ENCODE data around the gene CARS2. TPM values are rescaled to one million over a fixed set of nuclear protein-coding genes. Genes with fewer than 3 reads are reported as not detected.
"Not testable (repeated sequence)": the region's sequence is repeated elsewhere in the genome, so short reads cannot be mapped to it uniquely, and the experiment has no call there.

The CARS2 gene
- total RNA-seq, 1 donor from 2014 or later, result 74.6 TPM

DNA sequence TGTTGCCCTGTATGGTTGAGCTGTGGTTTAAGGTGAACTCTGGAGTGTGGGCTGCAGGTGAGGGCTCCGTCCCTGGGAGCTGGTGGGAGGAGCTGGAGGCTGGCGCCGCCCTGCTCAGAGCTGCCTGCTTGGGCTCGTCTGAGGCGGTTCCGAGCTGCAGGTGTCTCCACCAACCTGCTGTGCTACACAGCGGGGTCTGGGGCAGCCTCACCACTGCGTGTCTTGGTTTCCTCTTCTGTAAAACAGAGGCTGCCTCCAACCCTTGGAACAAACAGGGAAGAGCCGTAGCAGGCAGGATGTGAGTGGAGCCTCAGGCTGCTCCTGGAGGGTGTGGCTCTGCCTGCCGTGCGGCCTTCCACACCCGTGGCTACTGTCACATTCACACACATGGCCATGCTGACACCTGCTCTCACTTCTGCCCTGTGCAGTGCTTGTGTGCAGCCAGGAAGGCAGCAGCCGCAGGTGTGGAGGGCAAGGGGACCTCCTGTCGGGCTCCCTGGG lies 69.2 kb downstream of the CARS2 start:
- no peaks in the 10 kb centered on the region for H3K9me3 ChIP-seq (ENCODE audit: control insufficient read depth in 3 of 3, low read length in 3 of 3)
- peaks cover 65 to 70% (median 66%) of the 10 kb centered on the region in 3 donors for H3K36me3 ChIP-seq (ENCODE audit: control insufficient read depth in 3 of 3, insufficient read depth in 3 of 3, low read length in 3 of 3)
- no peak overlapping the region for H3K4me3 ChIP-seq (ENCODE audit: low read length in 3 of 3)

DNA sequence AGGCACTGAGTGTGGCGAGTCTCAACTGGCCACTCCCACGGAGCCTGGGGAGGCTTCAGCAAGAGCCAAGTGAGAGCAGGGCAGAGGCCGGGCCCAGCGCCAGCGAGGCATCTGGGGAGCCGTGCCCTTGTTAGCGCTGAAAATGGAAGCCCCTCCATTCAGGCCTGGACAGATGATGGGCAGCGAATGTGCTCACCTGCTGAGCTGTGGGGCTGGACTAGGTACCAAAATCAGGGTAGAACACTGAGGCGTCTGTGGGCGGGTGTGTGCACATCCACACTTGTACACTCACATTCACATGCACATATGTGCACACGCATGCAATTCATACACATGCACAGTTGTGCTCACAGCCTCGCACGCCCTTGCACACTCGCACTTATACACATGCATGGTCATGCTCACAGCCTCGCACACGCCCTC lies 69.9 kb downstream of the CARS2 start:
- H3K9me3 ChIP-seq (ENCODE audit: control insufficient read depth in 3 of 3, low read length in 3 of 3), result no peaks in the 10 kb centered on the region
- no peak overlapping the region for H3K27ac ChIP-seq (ENCODE audit: low read depth, low read length)
- H3K36me3 ChIP-seq (ENCODE audit: control insufficient read depth in 3 of 3, insufficient read depth in 3 of 3, low read length in 3 of 3), result peaks cover 58 to 63% (median 60%) of the 10 kb centered on the region in 3 donors
- H3K27me3 ChIP-seq (ENCODE audit: control insufficient read depth in 3 of 3, insufficient read depth in 3 of 3, low read length in 3 of 3), result no peaks in the 10 kb centered on the region
- H3K4me3 ChIP-seq (ENCODE audit: low read length in 3 of 3), result no peak overlapping the region
- H3K9ac ChIP-seq (ENCODE audit: low read depth in 1 of 3, low read length in 3 of 3), result no peak overlapping the region
- peaks cover 10 to 19% (median 10%) of the 10 kb centered on the region in 3 donors for H3K4me1 ChIP-seq (ENCODE audit: control insufficient read depth in 3 of 3, insufficient read depth in 3 of 3, low read length in 3 of 3)

More for the DNA sequence above, 69.2 kb downstream of the CARS2 start:
- Histone ChIP-seq H3K27ac (ENCODE audit: low read depth, low read length) (no peak overlapping the region), H3K9ac (ENCODE audit: low read depth in 1 of 3, low read length in 3 of 3) (no peak overlapping the region), H3K27me3 (ENCODE audit: control insufficient read depth in 3 of 3, insufficient read depth in 3 of 3, low read length in 3 of 3) (no peaks in the 10 kb centered on the region), H3K4me1 (ENCODE audit: control insufficient read depth in 3 of 3, insufficient read depth in 3 of 3, low read length in 3 of 3) (peaks cover 8 to 25% (median 13%) of the 10 kb centered on the region in 3 donors)

DNA sequence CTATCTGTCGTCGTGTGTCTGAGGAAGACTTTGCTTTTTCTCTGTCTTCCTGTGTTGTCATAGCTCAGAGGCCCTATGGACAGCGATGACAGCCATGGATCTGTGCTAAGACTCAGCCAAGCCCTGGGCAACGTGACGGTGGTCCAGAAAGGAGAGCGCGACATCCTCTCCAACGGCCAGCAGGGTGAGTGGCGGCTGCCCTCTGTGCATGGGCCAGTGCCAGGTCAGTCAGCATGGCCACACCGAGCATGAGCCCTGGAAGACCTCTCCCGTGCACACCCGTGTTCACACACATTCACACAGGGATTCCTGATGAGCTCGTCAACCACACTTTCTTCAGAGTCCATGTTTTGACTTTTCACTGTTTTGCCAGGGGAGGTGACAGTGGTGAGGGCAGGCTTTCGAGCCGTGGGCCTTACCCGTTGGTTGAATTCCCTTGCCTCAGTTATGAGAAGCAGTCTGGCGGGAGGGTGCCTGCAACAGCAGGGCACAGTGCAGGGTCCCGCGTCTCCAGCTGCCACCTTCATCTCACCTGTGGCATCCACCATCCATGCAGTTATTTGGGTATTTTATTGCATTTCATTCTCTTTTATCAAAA lies 70.4 kb downstream of the CARS2 start:
- H3K36me3 ChIP-seq (ENCODE audit: control insufficient read depth in 3 of 3, insufficient read depth in 3 of 3, low read length in 3 of 3), result peaks cover 55 to 58% (median 57%) of the 10 kb centered on the region in 3 donors

DNA sequence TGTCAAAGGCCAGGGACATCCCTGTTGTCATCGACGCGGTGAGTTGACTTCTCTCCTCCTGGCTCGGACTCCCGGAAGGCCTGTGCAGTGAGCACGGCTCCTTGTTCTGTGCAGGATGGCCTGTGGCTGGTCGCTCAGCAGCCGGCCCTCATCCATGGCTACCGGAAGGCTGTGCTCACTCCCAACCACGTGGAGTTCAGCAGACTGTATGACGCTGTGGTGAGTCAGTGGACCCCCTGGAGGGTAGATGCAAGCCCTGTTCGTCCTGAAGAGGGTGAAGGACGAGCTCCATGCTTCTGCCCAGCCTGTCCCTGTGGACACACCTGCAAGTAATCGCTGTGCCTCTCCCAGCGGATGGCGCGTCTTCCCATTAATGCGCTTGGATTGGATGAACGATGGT lies 71.4 kb downstream of the CARS2 start:
- Histone ChIP-seq H3K36me3 (ENCODE audit: control insufficient read depth in 3 of 3, insufficient read depth in 3 of 3, low read length in 3 of 3) (peaks cover 50 to 55% (median 52%) of the 10 kb centered on the region in 3 donors), H3K9me3 (ENCODE audit: control insufficient read depth in 3 of 3, low read length in 3 of 3) (no peaks in the 10 kb centered on the region), H3K27ac (ENCODE audit: low read depth, low read length) (no peak overlapping the region), H3K4me1 (ENCODE audit: control insufficient read depth in 3 of 3, insufficient read depth in 3 of 3, low read length in 3 of 3) (peaks cover 3 to 13% (median 10%) of the 10 kb centered on the region in 3 donors), H3K9ac (ENCODE audit: low read depth in 1 of 3, low read length in 3 of 3) (no peak overlapping the region), H3K27me3 (ENCODE audit: control insufficient read depth in 3 of 3, insufficient read depth in 3 of 3, low read length in 3 of 3) (no peaks in the 10 kb centered on the region), H3K4me3 (ENCODE audit: low read length in 3 of 3) (no peak overlapping the region)

More for the DNA sequence above, 70.4 kb downstream of the CARS2 start:
- Histone ChIP-seq H3K4me1 (ENCODE audit: control insufficient read depth in 3 of 3, insufficient read depth in 3 of 3, low read length in 3 of 3) (peaks cover 5 to 14% (median 9%) of the 10 kb centered on the region in 3 donors), H3K27ac (ENCODE audit: low read depth, low read length) (no peak overlapping the region), H3K9ac (ENCODE audit: low read depth in 1 of 3, low read length in 3 of 3) (no peak overlapping the region), H3K9me3 (ENCODE audit: control insufficient read depth in 3 of 3, low read length in 3 of 3) (no peaks in the 10 kb centered on the region), H3K27me3 (ENCODE audit: control insufficient read depth in 3 of 3, insufficient read depth in 3 of 3, low read length in 3 of 3) (no peaks in the 10 kb centered on the region), H3K4me3 (ENCODE audit: low read length in 3 of 3) (no peak overlapping the region)

DNA sequence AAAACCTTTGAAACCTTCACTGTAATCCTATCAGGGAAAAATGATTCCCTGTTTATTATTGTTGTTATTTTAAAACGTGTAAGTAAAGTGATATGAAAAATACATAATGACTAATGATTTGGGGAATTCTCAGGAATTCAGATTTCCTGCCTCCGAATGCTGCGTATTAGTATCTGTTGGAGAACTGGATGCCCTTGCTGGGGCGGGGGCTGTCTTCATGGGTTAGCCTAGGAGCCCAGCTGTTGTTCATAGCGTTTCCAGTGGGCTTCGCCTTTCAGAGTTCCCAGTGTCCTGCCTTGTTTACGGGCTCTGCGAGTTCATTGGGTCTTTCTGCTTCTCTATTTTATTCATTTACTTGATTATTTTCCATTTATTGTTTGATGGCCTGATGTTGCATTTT lies 72.1 kb downstream of the CARS2 start:
- H3K4me1 ChIP-seq (ENCODE audit: control insufficient read depth in 3 of 3, insufficient read depth in 3 of 3, low read length in 3 of 3), result peaks cover 3 to 21% (median 10%) of the 10 kb centered on the region in 3 donors

DNA sequence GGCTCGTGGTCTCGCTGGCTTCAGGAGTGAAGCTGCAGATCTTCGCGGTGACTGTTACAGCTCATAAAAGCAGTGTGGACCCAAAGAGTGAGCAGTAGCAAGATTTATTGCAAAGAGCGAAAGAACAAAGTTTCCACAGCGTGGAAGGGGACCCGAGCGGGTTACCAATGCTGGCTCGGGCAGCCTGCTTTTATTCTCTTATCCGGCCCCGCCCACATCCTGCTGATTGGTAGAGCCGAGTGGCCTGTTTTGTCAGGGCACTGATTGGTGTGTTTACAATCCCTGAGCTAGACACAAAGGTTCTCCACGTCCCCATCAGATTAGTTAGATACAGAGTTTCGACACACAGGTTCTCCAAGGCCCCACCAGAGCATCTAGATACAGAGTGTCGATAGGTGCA lies 73.7 kb downstream of the CARS2 start:
- not testable (repeated sequence) for H3K27ac ChIP-seq (ENCODE audit: low read depth, low read length); H3K27me3 ChIP-seq (ENCODE audit: control insufficient read depth in 3 of 3, insufficient read depth in 3 of 3, low read length in 3 of 3); H3K9me3 ChIP-seq (ENCODE audit: control insufficient read depth in 3 of 3, low read length in 3 of 3); H3K9ac ChIP-seq (ENCODE audit: low read depth in 1 of 3, low read length in 3 of 3); H3K4me3 ChIP-seq (ENCODE audit: low read length in 3 of 3)
- Histone ChIP-seq H3K4me1 (ENCODE audit: control insufficient read depth in 3 of 3, insufficient read depth in 3 of 3, low read length in 3 of 3) (peaks cover 12 to 34% (median 16%) of the 10 kb centered on the region in 3 donors), H3K36me3 (ENCODE audit: control insufficient read depth in 3 of 3, insufficient read depth in 3 of 3, low read length in 3 of 3) (peaks cover 43 to 48% (median 44%) of the 10 kb centered on the region in 3 donors)

More for the DNA sequence above, 72.1 kb downstream of the CARS2 start:
- H3K27ac ChIP-seq (ENCODE audit: low read depth, low read length), result no peak overlapping the region
- H3K27me3 ChIP-seq (ENCODE audit: control insufficient read depth in 3 of 3, insufficient read depth in 3 of 3, low read length in 3 of 3), result no peaks in the 10 kb centered on the region
- no peak overlapping the region for H3K4me3 ChIP-seq (ENCODE audit: low read length in 3 of 3)
- H3K9ac ChIP-seq (ENCODE audit: low read depth in 1 of 3, low read length in 3 of 3), result no peak overlapping the region
- peaks cover 44 to 53% (median 44%) of the 10 kb centered on the region in 3 donors for H3K36me3 ChIP-seq (ENCODE audit: control insufficient read depth in 3 of 3, insufficient read depth in 3 of 3, low read length in 3 of 3)
- no peaks in the 10 kb centered on the region for H3K9me3 ChIP-seq (ENCODE audit: control insufficient read depth in 3 of 3, low read length in 3 of 3)

DNA sequence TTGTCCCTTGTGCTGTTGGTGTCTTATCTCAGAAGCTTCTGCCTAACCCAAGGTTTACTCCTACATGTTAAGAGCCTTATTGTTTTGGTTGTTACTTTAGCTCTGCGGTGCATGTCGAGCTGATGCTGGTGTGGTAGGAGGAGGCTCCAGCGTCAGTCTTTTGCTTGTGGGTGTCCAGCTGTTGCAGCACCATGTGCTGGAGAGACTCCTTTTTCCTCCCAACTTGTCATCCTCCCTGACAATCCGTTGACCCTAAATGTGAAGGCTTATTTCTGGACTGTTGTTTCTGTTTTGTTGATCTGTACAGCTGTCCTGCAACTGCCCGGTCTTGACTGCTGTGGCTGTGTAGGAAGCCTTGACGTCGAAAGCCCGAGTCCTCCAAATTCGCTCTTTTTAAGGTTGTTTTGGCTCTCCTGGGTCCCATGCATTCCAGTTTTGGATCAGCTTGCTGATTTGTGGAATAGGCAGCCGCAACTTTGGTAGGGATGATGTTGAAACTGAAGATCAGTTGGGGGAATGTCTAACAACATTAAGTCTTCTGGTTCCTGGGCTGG lies 75.3 kb downstream of the CARS2 start:
- H3K36me3 ChIP-seq (ENCODE audit: control insufficient read depth in 3 of 3, insufficient read depth in 3 of 3, low read length in 3 of 3), result peaks cover 29 to 33% (median 30%) of the 10 kb centered on the region in 3 donors
- no peak overlapping the region for H3K9ac ChIP-seq (ENCODE audit: low read depth in 1 of 3, low read length in 3 of 3)
- H3K4me3 ChIP-seq (ENCODE audit: low read length in 3 of 3), result no peak overlapping the region
- H3K27me3 ChIP-seq (ENCODE audit: control insufficient read depth in 3 of 3, insufficient read depth in 3 of 3, low read length in 3 of 3), result no peaks in the 10 kb centered on the region
- H3K27ac ChIP-seq (ENCODE audit: low read depth, low read length), result no peak overlapping the region
- H3K9me3 ChIP-seq (ENCODE audit: control insufficient read depth in 3 of 3, low read length in 3 of 3), result no peaks in the 10 kb centered on the region
- peaks cover 12 to 34% (median 16%) of the 10 kb centered on the region in 3 donors for H3K4me1 ChIP-seq (ENCODE audit: control insufficient read depth in 3 of 3, insufficient read depth in 3 of 3, low read length in 3 of 3)

DNA sequence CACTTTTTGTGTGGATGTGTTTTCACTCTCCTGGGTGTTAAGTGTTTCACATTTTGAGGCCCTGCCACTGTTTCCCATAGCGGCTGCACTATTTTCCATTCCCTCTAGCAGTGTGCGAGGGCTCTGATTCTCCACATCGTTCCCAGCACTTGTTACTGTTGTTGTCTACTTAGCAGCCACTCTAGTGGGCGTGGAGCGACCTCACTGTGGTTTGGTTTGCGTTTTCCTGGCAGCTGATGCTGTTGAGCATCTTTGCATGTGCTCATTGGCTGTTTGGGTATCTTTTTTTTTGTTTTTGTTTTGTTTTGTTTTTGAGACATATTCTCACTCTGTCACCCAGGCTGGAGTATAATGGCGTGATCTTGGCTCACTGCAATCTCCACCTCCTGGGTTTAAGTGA lies 76.2 kb downstream of the CARS2 start:
- no peak overlapping the region for H3K9ac ChIP-seq (ENCODE audit: low read depth in 1 of 3, low read length in 3 of 3)
- H3K4me1 ChIP-seq (ENCODE audit: control insufficient read depth in 3 of 3, insufficient read depth in 3 of 3, low read length in 3 of 3), result peaks cover 12 to 34% (median 16%) of the 10 kb centered on the region in 3 donors
- no peaks in the 10 kb centered on the region for H3K27me3 ChIP-seq (ENCODE audit: control insufficient read depth in 3 of 3, insufficient read depth in 3 of 3, low read length in 3 of 3)
- H3K9me3 ChIP-seq (ENCODE audit: control insufficient read depth in 3 of 3, low read length in 3 of 3), result no peaks in the 10 kb centered on the region
- no peak overlapping the region for H3K27ac ChIP-seq (ENCODE audit: low read depth, low read length)
- no peak overlapping the region for H3K4me3 ChIP-seq (ENCODE audit: low read length in 3 of 3)
- peaks cover 29 to 33% (median 30%) of the 10 kb centered on the region in 3 donors for H3K36me3 ChIP-seq (ENCODE audit: control insufficient read depth in 3 of 3, insufficient read depth in 3 of 3, low read length in 3 of 3)

DNA sequence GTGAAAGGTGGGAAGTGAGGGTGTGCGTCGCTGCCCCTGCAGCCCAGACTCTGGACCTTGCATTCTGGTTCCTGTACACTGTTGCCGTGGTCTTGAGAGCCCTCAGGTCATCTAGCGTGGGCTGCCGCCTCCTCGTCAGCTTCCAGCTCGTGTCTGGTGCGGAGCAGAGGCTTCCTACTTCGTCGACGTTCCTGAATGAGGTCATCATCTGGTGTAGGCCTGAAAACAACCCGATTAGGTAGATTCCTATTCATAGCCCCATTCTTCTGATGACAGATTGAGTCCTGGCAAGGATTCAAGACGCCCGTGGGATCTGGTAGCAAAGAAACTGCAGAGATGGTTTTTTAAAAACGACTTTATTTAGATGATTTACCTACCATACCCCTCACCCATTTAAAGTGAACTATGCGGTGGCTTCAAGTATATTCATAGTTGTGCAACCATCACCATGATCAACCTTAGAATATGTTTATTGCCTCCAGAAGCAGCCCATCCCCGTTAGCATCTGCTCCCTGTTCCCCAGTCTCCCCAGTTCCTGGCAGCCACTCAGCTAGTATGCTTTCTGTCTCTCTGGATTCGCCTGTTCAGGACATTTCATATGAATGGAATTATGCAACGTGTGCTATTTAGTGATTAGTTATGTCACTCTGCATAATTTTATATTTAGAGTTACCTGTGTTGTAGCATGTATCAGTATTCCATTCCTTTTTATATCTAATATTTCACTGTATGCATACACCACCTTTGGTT lies 76.8 kb downstream of the CARS2 start:
- Histone ChIP-seq H3K4me3 (ENCODE audit: low read length in 3 of 3) (no peak overlapping the region), H3K27me3 (ENCODE audit: control insufficient read depth in 3 of 3, insufficient read depth in 3 of 3, low read length in 3 of 3) (no peaks in the 10 kb centered on the region), H3K27ac (ENCODE audit: low read depth, low read length) (no peak overlapping the region), H3K9me3 (ENCODE audit: control insufficient read depth in 3 of 3, low read length in 3 of 3) (no peaks in the 10 kb centered on the region), H3K9ac (ENCODE audit: low read depth in 1 of 3, low read length in 3 of 3) (no peak overlapping the region), H3K4me1 (ENCODE audit: control insufficient read depth in 3 of 3, insufficient read depth in 3 of 3, low read length in 3 of 3) (peaks cover 12 to 32% (median 16%) of the 10 kb centered on the region in 3 donors), H3K36me3 (ENCODE audit: control insufficient read depth in 3 of 3, insufficient read depth in 3 of 3, low read length in 3 of 3) (peaks cover 26 to 31% (median 30%) of the 10 kb centered on the region in 3 donors)

DNA sequence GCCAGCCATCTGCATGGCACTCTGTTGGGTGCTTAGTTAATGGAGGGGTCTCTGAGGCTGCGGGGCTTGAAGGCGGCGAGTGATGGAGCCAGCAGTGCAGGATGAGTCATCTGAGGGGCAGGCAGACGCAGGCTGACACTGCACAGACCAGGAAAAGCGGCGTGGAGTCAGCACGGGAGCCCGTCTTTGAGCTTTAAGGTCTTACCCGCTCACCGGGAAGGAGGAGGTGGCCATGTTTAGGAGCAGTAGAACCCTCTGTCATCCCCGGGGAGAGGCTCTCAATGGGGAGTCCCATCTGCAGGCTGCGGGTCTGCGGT lies 77.5 kb downstream of the CARS2 start:
- H3K4me1 ChIP-seq (ENCODE audit: control insufficient read depth in 3 of 3, insufficient read depth in 3 of 3, low read length in 3 of 3), result peaks cover 12 to 26% (median 16%) of the 10 kb centered on the region in 3 donors
- no peak overlapping the region for H3K4me3 ChIP-seq (ENCODE audit: low read length in 3 of 3)
- H3K27ac ChIP-seq (ENCODE audit: low read depth, low read length), result no peak overlapping the region
- H3K9me3 ChIP-seq (ENCODE audit: control insufficient read depth in 3 of 3, low read length in 3 of 3), result no peaks in the 10 kb centered on the region
- no peak overlapping the region for H3K9ac ChIP-seq (ENCODE audit: low read depth in 1 of 3, low read length in 3 of 3)
- peaks cover 27 to 35% (median 32%) of the 10 kb centered on the region in 3 donors for H3K36me3 ChIP-seq (ENCODE audit: control insufficient read depth in 3 of 3, insufficient read depth in 3 of 3, low read length in 3 of 3)
- no peaks in the 10 kb centered on the region for H3K27me3 ChIP-seq (ENCODE audit: control insufficient read depth in 3 of 3, insufficient read depth in 3 of 3, low read length in 3 of 3)
